BJ (cell line): ENCODE data around the gene PRR36. TPM values are rescaled to one million over a fixed set of nuclear protein-coding genes. Genes with fewer than 3 reads are reported as not detected.

Experiments
- CTCF ChIA-PET: fragments of 350-600 bp; formaldehyde crosslinking; extraction: SDS; loops from one replicate; lab custom pipeline; 2021; ENCODE audit warnings: antibody characterized with exemption, inconsistent platforms; lab: Yijun Ruan, JAX
- POLR2A ChIA-PET: fragments of 300-600 bp; sonication (Branson Sonifier 250); formaldehyde crosslinking; extraction: SDS; loops from one replicate; lab custom pipeline; 2021; ENCODE audit warnings: antibody characterized with exemption; lab: Charles Lee
- DNase-seq: peaks from one replicate; pipeline ENCODE4 v3.0.0-alpha.2; 2011; ENCODE audit warnings: low read depth
- H3K27me3 ChIP-seq: 2 replicates; pipeline ENCODE4 v1.6.0; 2011; ENCODE audit warnings: low read length; ENCODE audit not compliant: control insufficient read depth, insufficient read depth
- H3K36me3 ChIP-seq: 2 replicates; pipeline ENCODE4 v1.5.1; 2011; ENCODE audit warnings: low read length; ENCODE audit not compliant: control insufficient read depth, insufficient read depth
- H3K4me3 ChIP-seq: 2 replicates; pipeline ENCODE4 v1.5.1; 2011; ENCODE audit warnings: low read depth, mild to moderate bottlenecking, control low read depth, low read length
- polyA plus RNA-seq: library from polyadenylated mRNA; depleted of rRNA; stranded (reverse); fragments of >200 nt; gene quantifications from 2 replicates; pipeline ENCODE4 v1.2.3, GENCODE V29; 2011
- TF ChIP-seq, protein P1 (sequence below): IDR thresholded peaks from 2 replicates; pipeline ENCODE4 v1.5.1; 2011; ENCODE audit warnings: low read depth, mild to moderate bottlenecking, control low read depth, inconsistent platforms, low read length, moderate library complexity; ENCODE audit not compliant: insufficient read depth

The PRR36 gene
- polyA plus RNA-seq, 1 experiment: not detected

DNA sequence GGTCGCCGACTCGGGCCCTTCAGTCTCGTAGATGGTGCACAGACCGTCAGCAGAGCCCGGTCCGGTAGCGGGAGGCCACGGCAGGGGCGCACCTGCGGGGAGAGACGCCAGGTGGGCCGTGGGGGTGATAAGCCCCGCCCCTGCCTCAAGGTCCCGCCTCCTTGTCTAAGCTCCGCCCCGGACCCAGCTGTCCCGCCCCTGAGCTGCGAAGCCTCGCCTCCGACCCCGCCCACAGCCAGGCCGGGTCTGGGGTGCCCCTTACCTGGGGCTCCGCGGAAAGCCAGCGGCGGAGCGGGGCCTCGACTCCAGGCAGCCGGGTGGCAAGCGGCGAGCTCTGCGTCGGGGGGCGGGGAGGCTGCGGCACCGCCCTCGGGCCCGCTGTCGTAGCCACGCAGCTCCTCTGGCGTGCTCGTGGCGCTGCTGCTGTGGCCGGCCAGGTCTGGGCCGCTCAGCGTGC, 4.7 kb downstream of the PRR36 start:
- Histone ChIP-seq H3K4me3 (peak overlapping the region; percentile 51), H3K36me3 (no peaks in the 10 kb centered on the region), H3K27me3 (peaks cover 14% of the 10 kb centered on the region)
- POLR2A ChIA-PET: interaction anchor here (1.1 to 1.3 kb wide), 3 partner anchors 19 to 74 kb away, joined by 3 to 4 read pairs (median 3); partner anchors contain the start of genes LRRC8E, MAP2K7 and TIMM44
- no peak for DNase-seq
- CTCF ChIA-PET: interaction anchor here (0.6 to 2.2 kb wide), 25 partner anchors 8 to 1773 kb away, joined by 3 to 24 read pairs (median 5); partner anchors contain the start of gene SNAPC2
- TF ChIP-seq, protein P1, sequence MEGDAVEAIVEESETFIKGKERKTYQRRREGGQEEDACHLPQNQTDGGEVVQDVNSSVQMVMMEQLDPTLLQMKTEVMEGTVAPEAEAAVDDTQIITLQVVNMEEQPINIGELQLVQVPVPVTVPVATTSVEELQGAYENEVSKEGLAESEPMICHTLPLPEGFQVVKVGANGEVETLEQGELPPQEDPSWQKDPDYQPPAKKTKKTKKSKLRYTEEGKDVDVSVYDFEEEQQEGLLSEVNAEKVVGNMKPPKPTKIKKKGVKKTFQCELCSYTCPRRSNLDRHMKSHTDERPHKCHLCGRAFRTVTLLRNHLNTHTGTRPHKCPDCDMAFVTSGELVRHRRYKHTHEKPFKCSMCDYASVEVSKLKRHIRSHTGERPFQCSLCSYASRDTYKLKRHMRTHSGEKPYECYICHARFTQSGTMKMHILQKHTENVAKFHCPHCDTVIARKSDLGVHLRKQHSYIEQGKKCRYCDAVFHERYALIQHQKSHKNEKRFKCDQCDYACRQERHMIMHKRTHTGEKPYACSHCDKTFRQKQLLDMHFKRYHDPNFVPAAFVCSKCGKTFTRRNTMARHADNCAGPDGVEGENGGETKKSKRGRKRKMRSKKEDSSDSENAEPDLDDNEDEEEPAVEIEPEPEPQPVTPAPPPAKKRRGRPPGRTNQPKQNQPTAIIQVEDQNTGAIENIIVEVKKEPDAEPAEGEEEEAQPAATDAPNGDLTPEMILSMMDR: peak; percentile 0; the same call in 1 of the 2 replicates

DNA sequence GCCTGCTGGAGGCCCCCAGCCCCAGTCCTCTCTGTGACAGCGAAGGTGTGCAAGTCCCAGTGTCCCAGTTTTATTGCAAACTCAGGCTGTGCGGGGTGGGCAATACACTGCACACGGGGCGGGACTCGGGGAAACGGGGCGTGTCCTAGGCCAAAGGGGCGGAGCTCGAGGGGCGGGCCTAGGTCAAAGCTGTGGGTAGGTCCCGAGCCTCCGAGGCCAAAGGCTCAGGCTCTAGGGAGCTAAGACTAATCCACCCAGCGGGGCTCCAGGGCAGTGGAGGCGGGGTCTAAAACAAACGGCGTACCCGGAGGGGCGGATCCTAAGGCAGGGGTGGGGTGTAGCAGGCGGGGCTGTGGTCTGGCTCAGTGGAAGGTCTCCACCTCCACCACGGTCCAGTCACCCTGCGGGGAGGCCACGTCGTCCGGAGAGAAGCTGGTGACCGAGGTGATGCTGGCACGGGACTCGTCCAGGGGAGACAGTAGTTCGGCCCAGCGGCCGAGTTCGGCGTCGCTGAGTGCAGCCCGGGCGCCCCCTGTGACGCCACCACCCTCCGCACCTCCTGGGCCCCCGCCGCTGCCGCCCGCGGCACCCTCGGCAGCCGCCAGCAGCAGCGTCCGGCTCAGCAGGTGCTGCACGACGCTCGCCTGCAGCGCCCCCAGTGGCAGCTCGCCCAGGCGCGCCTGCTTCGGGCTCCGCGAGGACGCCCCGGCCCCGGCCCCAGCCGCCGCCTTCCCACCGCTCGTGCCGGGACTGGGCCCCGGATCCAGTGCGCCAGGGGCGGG, 5.3 kb downstream of the PRR36 start:
- no peak for DNase-seq
- no peaks in the 10 kb centered on the region; the same call in 1 of the 2 replicates for H3K36me3 ChIP-seq
- H3K27me3 ChIP-seq: peaks cover 10% of the 10 kb centered on the region
- ChIA-PET POLR2A (interaction anchor here (1.1 to 1.3 kb wide), 3 partner anchors 19 to 75 kb away, joined by 3 to 4 read pairs (median 3); partner anchors contain the start of genes LRRC8E, MAP2K7 and TIMM44), CTCF (interaction anchor here (0.6 to 2.2 kb wide), 28 partner anchors 9 to 1774 kb away, joined by 3 to 24 read pairs (median 5); partner anchors contain the start of gene SNAPC2)
- TF ChIP-seq, protein P1: 0 out of 2 replicates have a peak, but pooled peaks have one; percentile 11
- peak overlapping the region; percentile 51 for H3K4me3 ChIP-seq

DNA sequence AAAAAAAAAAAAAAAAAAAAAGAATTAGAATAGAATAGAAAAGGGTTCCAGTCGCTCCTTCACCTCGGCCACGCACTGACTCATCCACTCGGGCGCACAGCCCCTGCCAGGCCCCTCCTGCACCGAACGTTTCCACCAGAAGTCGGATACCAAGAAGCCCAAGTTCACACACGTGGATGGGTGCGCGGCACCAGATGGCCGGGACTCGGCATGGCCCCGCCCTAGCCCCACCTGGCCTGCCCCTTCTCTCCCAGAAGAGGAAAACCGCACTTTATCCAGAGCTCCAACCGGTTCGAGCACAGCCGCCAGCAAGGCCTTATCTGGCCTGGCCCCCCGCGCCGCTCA, 5.9 kb downstream of the PRR36 start:
- TF ChIP-seq, protein P1: no peak
- DNase-seq: no peak
- CTCF ChIA-PET: interaction anchor here (0.6 to 2.2 kb wide), 22 partner anchors 9 to 543 kb away, joined by 3 to 24 read pairs (median 6); partner anchors contain the start of gene SNAPC2
- peaks cover 7% of the 10 kb centered on the region; the same call in 1 of the 2 replicates for H3K27me3 ChIP-seq
- H3K36me3 ChIP-seq: no peaks in the 10 kb centered on the region; the same call in 1 of the 2 replicates
- H3K4me3 ChIP-seq: no peak overlapping the region; the same call in 1 of the 2 replicates
- POLR2A ChIA-PET: interaction anchor here (1.3 kb wide), 1 partner anchor 75 kb away, joined by 3 read pairs; the partner anchor contains the start of gene TIMM44

DNA sequence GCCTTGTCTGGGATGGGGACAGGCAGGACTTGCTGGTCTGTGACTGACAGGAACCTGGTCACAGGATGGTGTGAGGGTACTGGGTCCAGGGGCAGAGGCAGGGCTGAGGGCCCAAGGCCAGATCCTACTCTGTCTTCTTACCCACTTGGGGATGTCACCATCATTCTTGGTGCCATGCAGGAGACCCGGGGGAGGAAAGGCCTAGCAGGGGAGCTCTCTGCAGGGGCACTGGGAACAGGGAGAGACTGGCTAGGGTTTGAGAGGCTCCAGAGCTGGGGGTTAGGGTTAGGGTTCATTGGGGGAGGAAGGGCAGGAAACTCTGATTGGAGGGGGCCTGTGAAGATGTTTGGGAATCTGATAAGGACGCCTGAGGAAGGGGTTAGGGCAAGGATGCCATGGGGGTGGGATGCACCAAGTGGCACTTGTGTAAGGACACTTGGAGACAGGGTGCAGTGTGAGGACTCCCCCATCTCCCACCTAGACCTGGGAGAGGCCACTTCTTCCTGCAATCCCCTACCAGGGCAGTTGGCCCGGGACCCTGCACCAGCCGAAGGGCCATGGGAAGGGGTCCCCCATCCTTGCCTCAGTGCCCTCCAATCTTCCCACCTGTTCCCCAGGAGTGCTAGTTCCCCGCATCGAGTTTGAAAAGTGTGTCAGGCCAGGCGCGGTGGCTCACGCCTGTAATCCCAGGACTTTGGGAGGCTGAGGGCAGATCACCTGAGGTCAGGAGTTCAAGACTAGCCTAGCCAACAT, 6.9 kb downstream of the PRR36 start:
- H3K36me3 ChIP-seq: no peaks in the 10 kb centered on the region; the same call in 1 of the 2 replicates
- ChIA-PET POLR2A (no interaction called here), CTCF (interaction anchor here (2.1 kb wide), 1 partner anchor 27 kb away, joined by 8 read pairs; no protein-coding TSS in a partner anchor)
- TF ChIP-seq, protein P1: no peak
- H3K4me3 ChIP-seq: no peak overlapping the region
- DNase-seq: no peak
- 0 out of 2 replicates have a peak, but pooled peaks cover 2% of the 10 kb centered on the region for H3K27me3 ChIP-seq
